Duodenal mucosa (tissue), 2 donors: ENCODE results near the gene RAB15.

ENCODE experiments used
- H3K27ac ChIP-seq: one replicate; pipeline ENCODE4 v1.7.0; 2013; ENCODE audit warnings: low read depth, low read length
- H3K27me3 ChIP-seq, 2 donors: one replicate each; pipeline ENCODE4 v1.7.0; 2013; ENCODE audit warnings: low read length in 2 of 2, control low read depth in 1 of 2; ENCODE audit not compliant: insufficient read depth in 2 of 2, control insufficient read depth in 1 of 2
- H3K36me3 ChIP-seq, 2 donors: one replicate each; pipeline ENCODE4 v1.7.0; 2013; ENCODE audit warnings: low read length in 2 of 2, control low read depth in 1 of 2; ENCODE audit not compliant: insufficient read depth in 2 of 2, control insufficient read depth in 1 of 2
- H3K4me1 ChIP-seq, 2 donors: one replicate each; pipeline ENCODE4 v1.7.0; 2013; ENCODE audit warnings: low read length in 2 of 2, control low read depth in 1 of 2; ENCODE audit not compliant: insufficient read depth in 2 of 2, control insufficient read depth in 1 of 2
- H3K4me3 ChIP-seq, 2 donors: one replicate each; pipeline ENCODE4 v1.7.0; 2013; ENCODE audit warnings: low read length in 2 of 2, low read depth in 1 of 2
- H3K9ac ChIP-seq, 2 donors: one replicate each; pipeline ENCODE4 v1.7.0; 2013; ENCODE audit warnings: low read length in 2 of 2, low read depth in 1 of 2
- H3K9me3 ChIP-seq, 2 donors: one replicate each; pipeline ENCODE4 v1.7.0; 2013; ENCODE audit warnings: low read length in 2 of 2, control low read depth in 1 of 2; ENCODE audit not compliant: control insufficient read depth in 1 of 2

The RAB15 gene

DNA sequence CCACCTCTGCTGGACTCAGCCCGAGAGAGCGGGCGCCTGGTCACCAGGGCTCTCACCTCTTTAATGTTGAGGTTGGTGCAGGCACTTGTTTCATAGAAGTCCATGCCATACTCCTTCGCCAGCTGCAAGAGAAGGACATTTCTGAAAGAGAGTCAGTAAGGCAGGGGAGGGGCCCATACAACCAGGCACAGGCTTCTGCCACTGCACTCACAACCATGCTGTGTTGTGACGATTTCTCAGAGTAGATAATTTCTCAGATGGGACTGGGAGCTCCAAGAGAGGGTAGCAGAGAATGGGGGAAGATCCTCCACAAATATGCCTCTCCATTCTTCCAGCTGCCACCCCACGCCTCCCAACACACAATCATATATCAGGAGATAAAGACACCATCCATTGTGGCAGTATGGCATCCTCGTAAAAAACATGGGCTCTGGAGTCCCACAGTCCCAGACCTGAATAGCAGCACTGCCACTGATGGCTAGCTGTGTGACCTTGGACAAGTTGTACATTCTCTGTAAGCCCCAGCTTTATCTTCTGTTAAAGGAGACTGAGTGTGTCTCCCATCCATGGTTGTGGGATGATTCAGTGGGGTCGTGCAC is 23.4 kb downstream of the RAB15 start:
- no peak overlapping the region for H3K4me3 ChIP-seq
- H3K4me1 ChIP-seq = peaks cover 29 to 44% of the 10 kb centered on the region in 2 donors
- H3K36me3 ChIP-seq = peaks cover 0 to 8% of the 10 kb centered on the region in 2 donors
- H3K27me3 ChIP-seq = no peaks in the 10 kb centered on the region
- H3K9me3 ChIP-seq = no peaks in the 10 kb centered on the region
- H3K9ac ChIP-seq = no peak overlapping the region
- no peak overlapping the region for H3K27ac ChIP-seq

DNA sequence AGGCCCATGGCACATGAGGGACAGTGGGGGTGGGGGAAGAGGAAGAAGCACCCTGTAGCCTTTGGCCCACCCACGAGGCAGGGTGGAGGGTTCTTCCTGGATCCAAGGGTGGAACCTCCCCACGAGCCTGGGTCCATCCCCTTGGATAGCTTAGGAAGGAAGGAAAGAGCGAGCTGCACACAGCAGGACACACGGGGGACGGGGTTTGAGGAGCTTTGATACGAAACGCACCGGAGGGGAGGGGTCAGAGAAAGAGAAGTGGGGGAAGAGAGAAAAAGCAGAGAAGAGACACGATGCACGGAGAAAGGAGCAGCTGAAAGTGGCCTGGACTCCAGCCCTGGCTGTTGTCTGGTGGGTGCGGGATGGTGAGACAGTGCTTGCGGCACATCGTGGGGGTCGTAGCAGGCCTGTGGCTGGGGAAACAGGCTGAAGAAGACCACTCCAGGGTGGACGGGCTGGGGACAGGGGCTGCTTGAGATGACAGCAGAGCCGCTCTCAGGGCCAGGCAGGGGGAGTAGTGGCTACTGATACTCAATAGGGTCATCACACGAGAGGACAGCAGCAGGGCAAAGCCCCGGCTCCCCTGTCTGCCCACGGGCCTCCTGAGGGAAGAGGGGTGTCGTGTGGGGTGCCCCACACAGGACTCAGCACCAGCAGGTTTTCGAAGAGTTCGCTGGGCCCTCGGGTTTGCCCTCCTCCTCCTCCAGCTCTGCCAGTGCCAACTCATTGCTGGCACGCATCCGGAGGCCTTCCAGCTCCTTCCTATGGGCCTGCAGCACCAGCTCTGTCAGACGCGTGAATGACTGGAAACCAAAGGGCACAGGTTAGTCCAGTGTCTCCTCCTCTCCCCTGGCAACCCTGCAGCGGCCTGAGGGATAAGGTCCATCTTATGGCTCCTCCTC is 24.2 kb downstream of the RAB15 start:
- Histone ChIP-seq H3K9ac (no peak overlapping the region), H3K27me3 (no peaks in the 10 kb centered on the region), H3K36me3 (peaks cover 0 to 8% of the 10 kb centered on the region in 2 donors), H3K4me1 (peaks cover 37 to 52% of the 10 kb centered on the region in 2 donors), H3K4me3 (no peak overlapping the region), H3K27ac (no peak overlapping the region), H3K9me3 (no peaks in the 10 kb centered on the region)

DNA sequence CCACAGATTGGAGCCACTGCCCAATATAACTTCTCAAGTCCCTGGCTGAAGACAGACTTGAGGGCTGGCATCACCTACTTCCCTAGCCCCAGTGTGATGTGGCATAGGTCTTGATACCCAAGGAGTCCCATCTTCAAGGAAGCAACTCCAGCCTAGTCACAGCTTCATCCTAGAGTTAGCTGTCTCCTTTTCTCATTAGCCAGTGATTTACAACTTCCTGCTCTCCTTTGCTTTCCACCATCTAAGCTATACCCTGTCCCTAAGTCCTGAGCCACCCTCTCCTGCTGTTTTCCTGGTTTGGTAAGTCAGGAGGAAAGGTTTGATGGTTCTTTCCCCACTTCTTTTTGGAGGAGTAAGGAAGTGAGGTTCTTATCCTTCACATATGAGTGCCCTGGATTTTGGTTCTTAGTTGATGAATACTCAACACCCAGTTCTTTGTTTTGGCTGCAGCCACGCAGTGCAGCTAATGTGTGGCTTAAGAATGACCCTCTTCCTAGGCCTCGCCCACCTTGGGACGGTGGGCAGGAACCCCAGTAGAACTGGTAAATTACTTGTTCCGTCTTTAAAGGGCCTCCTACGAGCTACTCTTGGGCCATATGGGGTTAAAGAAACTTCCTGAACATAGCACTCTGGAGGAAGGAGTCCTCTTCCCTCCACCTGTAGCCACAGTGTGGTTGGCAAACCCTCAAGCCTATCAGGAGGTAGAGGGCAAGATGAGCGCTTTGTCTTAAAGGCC is 25.7 kb downstream of the RAB15 start:
- Histone ChIP-seq H3K4me3 (no peak overlapping the region), H3K9me3 (no peaks in the 10 kb centered on the region), H3K4me1 (peaks cover 37 to 53% of the 10 kb centered on the region in 2 donors), H3K27ac (no peak overlapping the region), H3K27me3 (no peaks in the 10 kb centered on the region), H3K9ac (no peak overlapping the region), H3K36me3 (peaks cover 0 to 4% of the 10 kb centered on the region in 2 donors)

DNA sequence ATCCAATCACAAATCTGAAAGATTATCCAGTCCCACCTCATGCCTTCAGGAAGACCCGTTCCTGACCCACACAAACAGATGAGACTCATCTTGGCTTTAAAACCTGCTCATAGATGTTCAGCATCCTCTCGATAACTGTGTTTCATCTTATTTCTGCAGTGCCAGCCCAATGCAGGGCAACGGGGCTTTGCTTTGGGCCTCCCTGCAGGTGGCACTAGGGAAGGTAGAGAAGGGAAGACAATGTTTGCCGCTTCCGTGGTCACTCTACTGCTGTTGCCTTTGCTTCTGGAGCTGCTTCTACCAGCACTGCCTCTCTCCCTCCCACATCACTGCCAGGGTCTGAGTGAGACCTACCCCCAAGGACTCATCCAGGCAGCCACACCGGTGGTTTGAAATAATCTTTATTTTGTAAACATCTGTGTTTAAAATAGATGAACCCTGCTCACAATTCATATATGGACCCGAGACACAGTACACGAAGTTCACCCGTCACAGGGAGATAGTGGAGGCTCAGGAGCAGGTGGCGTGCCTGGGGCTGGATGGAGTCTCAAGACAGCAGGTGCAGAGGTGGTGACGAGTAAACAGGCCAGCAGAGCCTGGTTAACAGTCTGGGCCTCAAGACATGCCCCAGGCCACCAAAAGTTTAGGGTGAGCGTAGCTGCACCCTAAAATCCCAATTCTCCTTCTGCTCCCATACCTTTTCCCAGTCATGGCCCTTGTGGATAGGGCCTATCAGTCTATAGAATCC is 26.5 kb downstream of the RAB15 start:
- no peak overlapping the region for H3K4me3 ChIP-seq
- no peak overlapping the region for H3K9ac ChIP-seq
- H3K36me3 ChIP-seq = peaks cover 0 to 1% of the 10 kb centered on the region in 2 donors
- no peaks in the 10 kb centered on the region for H3K27me3 ChIP-seq
- H3K9me3 ChIP-seq = no peaks in the 10 kb centered on the region
- H3K27ac ChIP-seq = no peak overlapping the region
- peaks cover 40 to 55% of the 10 kb centered on the region in 2 donors for H3K4me1 ChIP-seq

DNA sequence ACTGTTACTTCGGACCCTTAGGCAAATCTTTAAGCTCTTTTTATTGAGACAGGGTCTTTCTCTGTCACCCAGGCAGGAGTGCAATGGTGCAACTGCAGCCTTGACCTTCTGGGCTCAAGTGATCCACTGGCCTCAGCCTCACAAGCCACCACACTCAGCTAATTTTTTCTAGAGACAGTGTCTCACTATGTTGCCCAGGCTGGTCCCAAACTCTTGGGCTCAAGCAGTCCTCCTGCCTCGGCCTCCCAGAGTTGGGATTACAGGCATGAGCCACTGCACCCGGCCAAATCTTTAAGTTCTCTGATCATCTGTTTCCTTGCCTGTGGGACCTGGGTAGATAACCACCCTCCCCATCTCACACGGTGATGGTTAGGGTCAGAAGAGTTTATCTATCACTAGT is 27.3 kb downstream of the RAB15 start:
- Histone ChIP-seq H3K9ac (no peak overlapping the region), H3K27me3 (no peaks in the 10 kb centered on the region), H3K9me3 (no peaks in the 10 kb centered on the region), H3K27ac (no peak overlapping the region), H3K36me3 (peaks cover 0 to 3% of the 10 kb centered on the region in 2 donors), H3K4me3 (no peak overlapping the region), H3K4me1 (peaks cover 47 to 62% of the 10 kb centered on the region in 2 donors)

DNA sequence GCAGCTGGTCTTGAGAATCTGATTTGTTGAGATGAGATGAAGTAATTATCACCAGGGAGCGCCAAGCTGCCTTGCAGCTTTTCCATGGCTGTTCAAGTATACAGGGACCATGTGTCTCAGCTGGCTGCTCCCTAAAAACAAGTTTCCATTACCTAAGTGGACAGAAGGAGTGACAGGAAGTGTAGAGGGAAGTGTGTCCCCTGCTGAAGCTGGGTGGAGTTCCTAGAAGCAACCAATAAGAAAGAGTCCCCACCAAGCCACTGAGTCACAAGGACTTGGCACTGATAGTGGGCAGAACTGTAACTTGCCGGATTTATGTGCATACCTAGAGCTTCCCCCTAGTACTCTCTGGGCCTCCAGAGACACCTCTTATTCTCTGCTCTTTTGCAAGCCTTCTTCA is 28.1 kb downstream of the RAB15 start:
- Histone ChIP-seq H3K4me1 (peaks cover 55 to 71% of the 10 kb centered on the region in 2 donors), H3K4me3 (no peak overlapping the region), H3K27ac (no peak overlapping the region), H3K9me3 (no peaks in the 10 kb centered on the region), H3K9ac (no peak overlapping the region), H3K27me3 (no peaks in the 10 kb centered on the region), H3K36me3 (peaks cover 0 to 8% of the 10 kb centered on the region in 2 donors)

DNA sequence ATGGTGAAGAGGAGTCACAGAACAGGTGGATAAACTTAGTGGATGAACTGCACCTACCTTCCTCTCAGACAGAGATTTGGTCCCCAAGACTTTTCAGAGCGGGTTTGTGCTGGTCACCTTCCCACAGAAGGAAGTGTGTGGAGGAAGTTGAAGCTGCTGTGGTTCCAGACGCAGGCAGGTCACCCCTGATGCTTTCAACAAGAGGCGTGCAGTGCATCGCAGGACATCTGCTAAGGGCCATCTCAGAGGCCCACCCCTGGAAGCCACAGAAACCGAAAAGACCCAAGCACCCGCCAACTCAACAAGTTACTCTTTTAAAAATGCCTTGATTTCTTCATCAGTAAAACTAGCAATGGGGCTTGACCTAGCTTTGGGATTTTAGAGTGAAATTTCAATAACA is 28.6 kb downstream of the RAB15 start:
- Histone ChIP-seq H3K4me1 (peaks cover 54 to 71% of the 10 kb centered on the region in 2 donors), H3K27ac (peak overlapping the region; percentile 43), H3K9me3 (no peaks in the 10 kb centered on the region), H3K9ac (no peak overlapping the region), H3K27me3 (no peaks in the 10 kb centered on the region), H3K4me3 (no peak overlapping the region), H3K36me3 (peaks cover 0 to 11% of the 10 kb centered on the region in 2 donors)

DNA sequence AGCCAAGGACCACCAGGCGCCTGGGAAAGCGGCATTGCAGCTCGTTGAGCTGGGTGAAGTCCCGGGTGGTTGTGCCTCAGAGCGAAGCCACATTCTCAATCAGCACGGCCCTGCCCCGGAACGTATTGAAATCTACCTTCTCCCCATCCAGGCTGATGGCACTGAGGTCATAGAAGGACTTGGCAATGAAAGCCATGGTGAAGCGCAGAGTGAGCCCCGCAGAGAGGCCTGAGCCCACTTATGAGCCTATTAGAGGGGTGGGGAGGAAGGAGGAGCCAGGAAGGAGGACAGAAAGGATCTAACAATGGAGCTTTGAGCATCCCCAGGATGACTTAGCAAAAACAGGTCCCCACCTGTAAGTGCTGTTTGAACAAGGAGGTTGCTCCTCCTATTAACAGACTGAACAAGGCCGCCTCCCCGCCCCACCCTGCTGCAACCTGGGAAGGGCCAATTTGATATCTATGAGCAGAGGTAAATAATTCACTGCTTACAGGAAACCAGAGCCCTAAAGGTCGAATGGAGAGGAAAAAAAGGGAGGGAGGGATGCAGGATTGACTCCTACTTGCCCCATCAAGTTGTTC is 29.5 kb downstream of the RAB15 start, which contains the start of gene GPX2:
GPX2 (minus strand) TSS at position 215 of the 581 bp plus-strand sequence; CDS start at position 196, 19 bp downstream.
- H3K36me3 ChIP-seq = peaks cover 0 to 11% of the 10 kb centered on the region in 2 donors
- peak within 1 kb of the TSS; percentile 64 to 70 for H3K9ac ChIP-seq
- no peaks in the 10 kb centered on the region for H3K27me3 ChIP-seq
- peaks cover 51 to 67% of the 10 kb centered on the region in 2 donors for H3K4me1 ChIP-seq
- H3K4me3 ChIP-seq = peak within 1 kb of the TSS; percentile 62 to 73
- no peaks in the 10 kb centered on the region for H3K9me3 ChIP-seq
- peak within 1 kb of the TSS; percentile 53 for H3K27ac ChIP-seq

DNA sequence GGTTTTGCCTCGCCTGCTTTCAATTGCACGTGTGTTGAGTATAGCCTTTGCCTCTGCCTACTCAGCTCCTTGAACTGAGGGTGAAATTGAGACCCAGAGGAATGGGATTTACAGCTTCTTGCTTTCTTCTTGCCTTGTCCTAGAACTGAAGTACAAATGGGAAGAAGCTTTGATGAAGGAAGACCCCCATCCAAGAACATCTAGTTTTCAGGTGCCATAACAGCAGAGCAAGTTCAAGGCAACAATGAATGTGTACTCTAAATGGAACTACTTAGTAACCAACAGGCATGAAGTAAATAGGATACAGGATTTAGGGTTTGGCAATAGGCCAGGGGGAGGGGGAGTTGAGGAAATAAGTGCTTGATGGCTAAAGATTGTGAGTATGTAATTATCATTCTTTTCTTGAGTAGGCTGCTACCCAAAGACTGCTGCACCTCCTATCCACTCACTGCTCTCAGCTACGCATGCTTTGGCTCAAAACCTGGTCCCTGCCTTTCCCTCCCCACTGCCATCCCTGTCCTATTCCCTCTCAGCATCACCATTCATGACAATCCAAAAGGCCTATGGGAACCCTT is 31.7 kb downstream of the RAB15 start:
- Histone ChIP-seq H3K4me3 (peak overlapping the region; percentile 62 to 73), H3K36me3 (peaks cover 0 to 11% of the 10 kb centered on the region in 2 donors), H3K9me3 (no peaks in the 10 kb centered on the region), H3K27me3 (no peaks in the 10 kb centered on the region), H3K27ac (no peak overlapping the region), H3K4me1 (peaks cover 42 to 55% of the 10 kb centered on the region in 2 donors), H3K9ac (peak overlapping the region; percentile 64 to 70)
